ENCODE results near the gene POLD2. TPM values are rescaled to one million over a fixed set of nuclear protein-coding genes. Genes with fewer than 3 reads are reported as not detected.

POLD2 gene
- total and polyA plus RNA-seq, 2 donors (not counting 1 experiment from before 2014, with no cell fraction given) = 69.8 to 76.5 TPM

DNA sequence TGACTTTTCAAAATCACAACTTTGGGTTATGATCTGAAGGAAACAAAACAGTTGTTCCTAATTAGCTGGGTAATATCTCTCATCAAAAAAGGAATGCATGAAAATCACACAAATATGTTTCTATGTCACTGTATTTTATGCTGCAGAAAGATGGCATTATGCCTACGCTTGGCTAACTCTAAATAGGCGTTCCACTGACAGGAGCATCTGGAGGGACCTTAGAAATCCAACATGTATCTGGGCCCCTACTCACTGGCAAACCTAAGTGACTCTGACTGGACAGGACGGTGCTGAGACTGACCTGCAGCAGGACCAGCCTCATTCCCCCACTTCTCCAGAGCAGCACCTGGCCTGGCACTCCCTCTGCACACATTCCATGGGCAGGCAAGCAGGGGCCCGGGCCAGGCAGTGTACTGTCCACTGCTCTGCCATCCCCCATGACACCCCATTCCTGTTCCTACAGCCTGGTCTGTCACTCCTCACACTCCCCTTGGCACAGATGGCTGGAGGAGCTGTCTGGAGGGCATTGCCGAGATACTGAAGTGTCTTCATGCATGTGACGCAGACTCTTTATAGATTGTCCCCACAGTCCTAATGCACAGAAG is 20.4 kb upstream of the POLD2 start:
- no peaks in the 10 kb centered on the region for H3K79me2 ChIP-seq (ENCODE audit: control insufficient read depth, insufficient read depth, low read length)
- DNase-seq (ENCODE audit: low read depth in 2 of 2) = no peak
- H3K9me3 ChIP-seq (ENCODE audit: control insufficient read depth, insufficient read depth, low read depth, low read length) = no peaks in the 10 kb centered on the region

DNA sequence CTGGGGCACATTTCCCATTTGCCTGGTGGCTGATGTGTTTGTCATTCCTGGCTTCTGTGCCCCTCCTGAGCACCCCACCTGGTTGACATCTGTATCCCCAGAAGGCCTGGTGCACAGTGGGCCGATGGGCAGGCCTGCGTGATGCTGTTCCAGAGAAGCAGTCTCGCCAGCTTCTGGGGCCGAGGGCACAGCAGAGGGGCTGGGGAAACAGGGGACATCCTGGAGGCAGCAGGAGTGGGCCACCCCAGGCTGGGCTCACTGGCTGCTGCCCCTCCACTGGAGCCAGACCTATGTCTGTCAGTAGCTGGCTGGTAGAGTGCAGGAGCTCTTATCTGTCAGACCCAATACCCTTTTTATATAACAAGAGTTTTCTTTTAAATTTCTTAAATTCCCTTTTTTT is 18.7 kb upstream of the POLD2 start:
- DNase-seq (ENCODE audit: low read depth in 2 of 2) = no peak
- Histone ChIP-seq H2AFZ (ENCODE audit: low read length) (no peak overlapping the region), H3K4me3 (replicated peaks in 1 of 4; ENCODE audit: control extremely low read depth in 1 of 4, insufficient read depth in 1 of 4, low read depth in 3 of 4, low read length in 4 of 4) (no peak overlapping the region), H4K20me1 (ENCODE audit: control insufficient read depth, extremely low read depth, insufficient read depth, low read length) (no peaks in the 10 kb centered on the region), H3K79me2 (ENCODE audit: control insufficient read depth, insufficient read depth, low read length) (no peaks in the 10 kb centered on the region), H3K9ac (ENCODE audit: insufficient read depth, low read length) (no peak overlapping the region), H3K4me1 (ENCODE audit: control insufficient read depth, extremely low read depth, insufficient read depth, low read length) (no peaks in the 10 kb centered on the region), H3K9me3 (ENCODE audit: control insufficient read depth, insufficient read depth, low read depth, low read length) (no peaks in the 10 kb centered on the region), H3K4me2 (ENCODE audit: extremely low read depth, insufficient read depth, low read length) (no peak overlapping the region), H3K27ac (ENCODE audit: insufficient read depth, low read length) (no peak overlapping the region), H3K36me3 (ENCODE audit: control insufficient read depth, insufficient read depth, low read length) (no peaks in the 10 kb centered on the region), H3K27me3 (ENCODE audit: control insufficient read depth, insufficient read depth, low read length) (peaks cover 19% of the 10 kb centered on the region)
- no peak for TF ChIP-seq CTCF (conservative IDR thresholded peaks at IDR 0.05 in 1 of 2, IDR thresholded peaks at IDR 0.05 in 1 of 2; ENCODE audit: low read depth in 1 of 2, low read length in 2 of 2)
- no peak for TF ChIP-seq EZH2 (IDR thresholded peaks at IDR 0.05; ENCODE audit: low read length, missing control alignments)

More for the DNA sequence above, 20.4 kb upstream of the POLD2 start:
- no peaks in the 10 kb centered on the region for H4K20me1 ChIP-seq (ENCODE audit: control insufficient read depth, extremely low read depth, insufficient read depth, low read length)
- no peaks in the 10 kb centered on the region for H3K4me1 ChIP-seq (ENCODE audit: control insufficient read depth, extremely low read depth, insufficient read depth, low read length)
- no peak overlapping the region for H3K4me3 ChIP-seq (replicated peaks in 1 of 4; ENCODE audit: control extremely low read depth in 1 of 4, insufficient read depth in 1 of 4, low read depth in 3 of 4, low read length in 4 of 4)
- H3K36me3 ChIP-seq (ENCODE audit: control insufficient read depth, insufficient read depth, low read length) = no peaks in the 10 kb centered on the region
- H3K4me2 ChIP-seq (ENCODE audit: extremely low read depth, insufficient read depth, low read length) = no peak overlapping the region
- peaks cover 17% of the 10 kb centered on the region for H3K27me3 ChIP-seq (ENCODE audit: control insufficient read depth, insufficient read depth, low read length)
- H3K9ac ChIP-seq (ENCODE audit: insufficient read depth, low read length) = no peak overlapping the region
- H3K27ac ChIP-seq (ENCODE audit: insufficient read depth, low read length) = no peak overlapping the region
- TF ChIP-seq EZH2 (IDR thresholded peaks at IDR 0.05; ENCODE audit: low read length, missing control alignments) (no peak), CTCF (conservative IDR thresholded peaks at IDR 0.05 in 1 of 2, IDR thresholded peaks at IDR 0.05 in 1 of 2; ENCODE audit: low read depth in 1 of 2, low read length in 2 of 2) (no peak)
- H2AFZ ChIP-seq (ENCODE audit: low read length) = no peak overlapping the region

DNA sequence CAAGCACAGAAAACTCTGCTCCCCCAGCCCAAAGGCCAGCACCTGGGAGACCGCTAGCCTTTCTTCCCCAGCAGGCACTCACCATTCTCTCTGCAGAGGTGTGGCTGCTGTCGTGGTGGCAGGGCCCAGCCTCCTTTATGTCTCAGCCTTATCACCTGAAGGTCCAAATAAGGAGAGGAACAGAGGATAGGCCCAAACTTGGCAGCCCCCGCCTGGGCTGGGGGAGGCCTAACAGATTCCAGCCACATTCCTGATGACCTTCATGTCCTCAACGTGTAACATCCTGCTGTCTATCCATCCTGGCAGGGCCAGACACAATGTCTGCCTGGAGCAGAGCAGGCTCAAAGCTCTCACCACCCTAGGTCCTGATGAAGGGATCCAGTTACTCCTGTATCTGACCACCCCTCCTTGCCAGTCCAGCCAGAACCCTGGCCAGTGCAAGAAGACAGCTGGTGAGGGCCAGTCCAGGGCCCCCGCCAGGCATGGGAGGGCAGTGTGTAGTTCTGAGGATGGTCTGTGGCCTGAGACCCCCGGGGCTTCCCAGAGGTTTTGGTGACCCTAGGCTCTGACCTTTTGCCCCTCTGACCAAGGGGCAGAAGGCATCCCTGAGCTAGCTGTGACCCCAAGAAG is 18.0 kb upstream of the POLD2 start, which contains the start of gene MYL7:
MYL7 (minus strand) TSS at position 112 of the 630 bp plus-strand sequence; CDS start at position 85, 27 bp downstream.
- Histone ChIP-seq H2AFZ (ENCODE audit: low read length) (no peak within 1 kb of the TSS), H3K27me3 (ENCODE audit: control insufficient read depth, insufficient read depth, low read length) (peaks cover 16% of the 10 kb centered on the region), H3K4me1 (ENCODE audit: control insufficient read depth, extremely low read depth, insufficient read depth, low read length) (no peaks in the 10 kb centered on the region), H3K27ac (ENCODE audit: insufficient read depth, low read length) (no peak within 1 kb of the TSS), H3K79me2 (ENCODE audit: control insufficient read depth, insufficient read depth, low read length) (no peaks in the 10 kb centered on the region), H3K36me3 (ENCODE audit: control insufficient read depth, insufficient read depth, low read length) (no peaks in the 10 kb centered on the region), H3K4me2 (ENCODE audit: extremely low read depth, insufficient read depth, low read length) (no peak within 1 kb of the TSS), H3K9ac (ENCODE audit: insufficient read depth, low read length) (no peak within 1 kb of the TSS), H3K4me3 (replicated peaks in 1 of 4; ENCODE audit: control extremely low read depth in 1 of 4, insufficient read depth in 1 of 4, low read depth in 3 of 4, low read length in 4 of 4) (no peak within 1 kb of the TSS), H3K9me3 (ENCODE audit: control insufficient read depth, insufficient read depth, low read depth, low read length) (no peaks in the 10 kb centered on the region), H4K20me1 (ENCODE audit: control insufficient read depth, extremely low read depth, insufficient read depth, low read length) (no peaks in the 10 kb centered on the region)
- no peak for DNase-seq (ENCODE audit: low read depth in 2 of 2)
- TF ChIP-seq EZH2 (IDR thresholded peaks at IDR 0.05; ENCODE audit: low read length, missing control alignments) (no peak), CTCF (conservative IDR thresholded peaks at IDR 0.05 in 1 of 2, IDR thresholded peaks at IDR 0.05 in 1 of 2; ENCODE audit: low read depth in 1 of 2, low read length in 2 of 2) (no peak)
